Measurements from ENCODE around the gene IFNL2.

IFNL2 gene

DNA sequence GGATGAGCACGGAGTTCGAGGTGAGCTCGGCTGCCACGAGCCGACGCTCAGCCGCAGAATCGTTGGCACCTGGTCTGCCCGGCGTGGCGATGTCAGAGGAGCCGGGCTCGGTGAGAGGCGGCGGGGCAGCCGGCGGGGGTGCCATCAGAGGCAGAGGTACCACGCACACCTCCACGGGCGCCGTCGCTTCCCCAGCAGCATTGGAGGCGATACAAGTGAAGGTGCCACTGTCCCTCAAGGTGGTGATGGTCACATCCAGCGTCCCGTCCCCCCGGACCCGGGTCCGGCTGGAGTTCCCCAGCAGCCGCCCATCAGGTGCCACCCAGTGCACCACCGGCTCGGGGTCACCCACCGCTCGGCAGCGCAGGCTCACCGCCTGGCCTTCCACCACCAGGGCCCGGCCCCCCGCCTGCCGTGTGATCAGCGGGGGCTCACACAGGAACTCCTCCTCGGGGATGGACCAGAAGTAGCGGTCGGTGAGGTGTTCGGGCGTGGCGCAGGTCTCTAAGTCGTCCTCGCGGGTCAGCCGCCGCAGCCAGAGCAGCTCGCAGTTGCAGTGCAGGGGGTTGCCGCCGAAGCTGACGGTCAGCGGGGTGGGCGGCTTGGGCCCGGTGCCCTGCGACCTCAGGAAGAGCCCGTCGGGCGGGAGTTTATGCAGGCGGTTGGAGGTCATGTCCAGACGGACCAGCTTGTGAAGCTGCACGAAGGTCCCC is 46.0 kb downstream of the IFNL2 start:
- Histone ChIP-seq H3K36me3 (no peaks in the 10 kb centered on the region), H3K4me3 (ENCODE audit: low read depth, low read length) (no peak overlapping the region), H3K9me3 (no peaks in the 10 kb centered on the region), H3K27me3 (no peaks in the 10 kb centered on the region), H3K4me1 (no peaks in the 10 kb centered on the region)
- TF ChIP-seq, protein P1, sequence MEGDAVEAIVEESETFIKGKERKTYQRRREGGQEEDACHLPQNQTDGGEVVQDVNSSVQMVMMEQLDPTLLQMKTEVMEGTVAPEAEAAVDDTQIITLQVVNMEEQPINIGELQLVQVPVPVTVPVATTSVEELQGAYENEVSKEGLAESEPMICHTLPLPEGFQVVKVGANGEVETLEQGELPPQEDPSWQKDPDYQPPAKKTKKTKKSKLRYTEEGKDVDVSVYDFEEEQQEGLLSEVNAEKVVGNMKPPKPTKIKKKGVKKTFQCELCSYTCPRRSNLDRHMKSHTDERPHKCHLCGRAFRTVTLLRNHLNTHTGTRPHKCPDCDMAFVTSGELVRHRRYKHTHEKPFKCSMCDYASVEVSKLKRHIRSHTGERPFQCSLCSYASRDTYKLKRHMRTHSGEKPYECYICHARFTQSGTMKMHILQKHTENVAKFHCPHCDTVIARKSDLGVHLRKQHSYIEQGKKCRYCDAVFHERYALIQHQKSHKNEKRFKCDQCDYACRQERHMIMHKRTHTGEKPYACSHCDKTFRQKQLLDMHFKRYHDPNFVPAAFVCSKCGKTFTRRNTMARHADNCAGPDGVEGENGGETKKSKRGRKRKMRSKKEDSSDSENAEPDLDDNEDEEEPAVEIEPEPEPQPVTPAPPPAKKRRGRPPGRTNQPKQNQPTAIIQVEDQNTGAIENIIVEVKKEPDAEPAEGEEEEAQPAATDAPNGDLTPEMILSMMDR (IDR thresholded peaks at IDR 0.05; ENCODE audit: low read depth, low read length), result no peak
- no peak for DNase-seq

- Histone ChIP-seq H3K27me3 (0 out of 2 replicates have a peak, but pooled peaks cover 3% of the 10 kb centered on the region), H3K4me3 (ENCODE audit: low read depth, low read length) (no peak overlapping the region), H3K36me3 (no peaks in the 10 kb centered on the region), H3K9me3 (no peaks in the 10 kb centered on the region), H3K4me1 (no peaks in the 10 kb centered on the region)
- no peak for DNase-seq
- TF ChIP-seq, protein P1 (IDR thresholded peaks at IDR 0.05; ENCODE audit: low read depth, low read length), result no peak
Measured at GRCh38 chr19:39315933-39316332, 47.7 kb downstream of the IFNL2 start.

GRCh38 chr19:39316627-39317321 is 48.6 kb downstream of the IFNL2 start:
- Histone ChIP-seq H3K36me3 (no peaks in the 10 kb centered on the region), H3K4me3 (ENCODE audit: low read depth, low read length) (no peak overlapping the region), H3K27me3 (0 out of 2 replicates have a peak, but pooled peaks cover 3% of the 10 kb centered on the region), H3K9me3 (no peaks in the 10 kb centered on the region), H3K4me1 (no peaks in the 10 kb centered on the region)
- TF ChIP-seq, protein P1 (IDR thresholded peaks at IDR 0.05; ENCODE audit: low read depth, low read length), result no peak
- no peak for DNase-seq

GRCh38 chr19:39317476-39317875 is 49.3 kb downstream of the IFNL2 start:
- Histone ChIP-seq H3K36me3 (no peaks in the 10 kb centered on the region), H3K4me1 (no peaks in the 10 kb centered on the region), H3K4me3 (ENCODE audit: low read depth, low read length) (no peak overlapping the region), H3K27me3 (0 out of 2 replicates have a peak, but pooled peaks cover 3% of the 10 kb centered on the region), H3K9me3 (no peaks in the 10 kb centered on the region)
- DNase-seq, result no peak
- TF ChIP-seq, protein P1 (IDR thresholded peaks at IDR 0.05; ENCODE audit: low read depth, low read length), result no peak

DNA sequence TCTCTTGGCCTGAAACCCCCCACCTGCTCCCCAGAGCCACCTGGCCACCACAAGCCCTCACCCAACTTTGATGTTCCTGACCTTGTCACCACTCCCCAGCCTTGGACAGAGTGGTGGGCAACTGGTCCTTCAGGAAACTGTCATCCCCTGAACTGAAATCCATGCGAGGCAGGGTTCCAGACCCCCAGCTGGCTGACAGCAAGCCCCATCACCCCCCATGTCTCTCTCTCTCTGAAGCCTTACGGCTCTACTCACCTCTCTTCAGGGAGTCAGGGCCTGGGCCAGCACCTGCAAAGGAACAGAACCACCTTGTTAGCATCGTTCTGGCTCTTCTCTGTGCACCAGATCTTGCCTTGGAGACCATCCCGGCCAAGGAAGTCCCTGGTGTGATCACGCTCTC is 49.9 kb downstream of the IFNL2 start:
- H3K27me3 ChIP-seq, result 0 out of 2 replicates have a peak, but pooled peaks cover 3% of the 10 kb centered on the region
- no peaks in the 10 kb centered on the region for H3K4me1 ChIP-seq
- DNase-seq, result no peak
- TF ChIP-seq, protein P1 (IDR thresholded peaks at IDR 0.05; ENCODE audit: low read depth, low read length), result no peak
- no peaks in the 10 kb centered on the region for H3K36me3 ChIP-seq
- no peaks in the 10 kb centered on the region for H3K9me3 ChIP-seq
- H3K4me3 ChIP-seq (ENCODE audit: low read depth, low read length), result no peak overlapping the region

GRCh38 chr19:39318690-39319089 is 50.5 kb downstream of the IFNL2 start:
- Histone ChIP-seq H3K27me3 (0 out of 2 replicates have a peak, but pooled peaks cover 3% of the 10 kb centered on the region), H3K4me3 (ENCODE audit: low read depth, low read length) (no peak overlapping the region), H3K9me3 (no peaks in the 10 kb centered on the region), H3K4me1 (no peaks in the 10 kb centered on the region), H3K36me3 (no peaks in the 10 kb centered on the region)
- no peak for DNase-seq
- TF ChIP-seq, protein P1 (IDR thresholded peaks at IDR 0.05; ENCODE audit: low read depth, low read length), result no peak

Data from BE2C (cell line).